ENCODE data around the gene LSP1. TPM values are rescaled to one million over a fixed set of nuclear protein-coding genes. Genes with fewer than 3 reads are reported as not detected.

Gene LSP1
- total and polyA plus RNA-seq, 12 donors = 4.0 to 1,341 (median 278) TPM

GRCh38 chr11:1848640-1849430, 4.0 kb upstream of the LSP1 start:
- WGBS, 4 donors = 54 to 63% (median 61%) methylated on average over 11 to 19 of the region's 19 CpGs
- H3K4me1 ChIP-seq (replicated peaks in 1 of 2) = peaks cover 51 to 54% of the 10 kb centered on the region in 2 donors
- no peaks in the 10 kb centered on the region for H3K36me3 ChIP-seq (replicated peaks in 1 of 2)
- peak overlapping the region; percentile 67 to 94 (median 89) for H3K27ac ChIP-seq
- TF ChIP-seq POLR2A (IDR thresholded peaks at IDR 0.05) = peak in 1 of 2 donors; percentile 48
- no peak for TF ChIP-seq CTCF (IDR thresholded peaks at IDR 0.05)
- H3K4me3 ChIP-seq = peak overlapping the region in 1 of 4 donors; percentile 12
- H3K9me3 ChIP-seq (replicated peaks in 1 of 3) = no peaks in the 10 kb centered on the region
- peak in 5 of 7 donors; percentile 70 to 80 (median 74) for DNase-seq
- no peaks in the 10 kb centered on the region for H3K27me3 ChIP-seq
- intact Hi-C loops (cut with DNase I) = no loop called here

- TF ChIP-seq CTCF (IDR thresholded peaks at IDR 0.05) (no peak), POLR2A (IDR thresholded peaks at IDR 0.05) (no peak)
- 89 to 95% (median 93%) methylated on average over 9 to 21 of the region's 21 CpGs for WGBS, 4 donors
- H3K27ac ChIP-seq = peak overlapping the region in 1 of 5 donors; percentile 79
- no peaks in the 10 kb centered on the region for H3K9me3 ChIP-seq (replicated peaks in 1 of 3)
- intact Hi-C loops (cut with DNase I) = no loop called here
- no peak overlapping the region for H3K4me3 ChIP-seq
- no peaks in the 10 kb centered on the region for H3K36me3 ChIP-seq (replicated peaks in 1 of 2)
- H3K27me3 ChIP-seq = no peaks in the 10 kb centered on the region
- H3K4me1 ChIP-seq (replicated peaks in 1 of 2) = peaks cover 29 to 40% of the 10 kb centered on the region in 2 donors
- DNase-seq = no peak
Observed at GRCh38 chr11:1851468-1852180, 1.3 kb upstream of the LSP1 start.

- H3K4me3 ChIP-seq = no peak overlapping the region
- TF ChIP-seq POLR2A (IDR thresholded peaks at IDR 0.05) (no peak), CTCF (IDR thresholded peaks at IDR 0.05) (no peak)
Observed at GRCh38 chr11:1852271-1852876, 510 bp upstream of the LSP1 start.

More at GRCh38 chr11:1852271-1852876, 510 bp upstream of the LSP1 start:
- Histone ChIP-seq H3K4me1 (replicated peaks in 1 of 2) (peaks cover 22 to 39% of the 10 kb centered on the region in 2 donors), H3K27me3 (no peaks in the 10 kb centered on the region), H3K9me3 (replicated peaks in 1 of 3) (no peaks in the 10 kb centered on the region), H3K36me3 (replicated peaks in 1 of 2) (no peaks in the 10 kb centered on the region), H3K27ac (peak overlapping the region in 1 of 5 donors; percentile 34)
- intact Hi-C loops (cut with DNase I) = no loop called here
- no peak for DNase-seq
- 76 to 93% (median 88%) methylated on average over 10 to 25 of the region's 25 CpGs for WGBS, 4 donors

Measured in adrenal gland (tissue), 12 donors.